ENCODE measurements around the gene SLC29A1. TPM values are rescaled to one million over a fixed set of nuclear protein-coding genes. Genes with fewer than 3 reads are reported as not detected.

Gene SLC29A1
- total RNA-seq, 2 experiments from 2014 or later = 116 TPM

- POLR2A ChIA-PET = interaction anchor here (0.5 to 1.3 kb wide), 5 partner anchors 24 to 147 kb away, joined by 3 to 7 read pairs (median 3); partner anchors contain the start of gene AARS2
- CTCF ChIA-PET = interaction anchor here (0.6 to 6.0 kb wide), 19 partner anchors 10 to 901 kb away, joined by 3 to 64 read pairs (median 6); partner anchors contain the start of genes AARS2, CDC5L and SPATS1
These were observed 44.8 kb downstream of the SLC29A1 start for GRCh38 chr6:44268095-44268628.

DNA sequence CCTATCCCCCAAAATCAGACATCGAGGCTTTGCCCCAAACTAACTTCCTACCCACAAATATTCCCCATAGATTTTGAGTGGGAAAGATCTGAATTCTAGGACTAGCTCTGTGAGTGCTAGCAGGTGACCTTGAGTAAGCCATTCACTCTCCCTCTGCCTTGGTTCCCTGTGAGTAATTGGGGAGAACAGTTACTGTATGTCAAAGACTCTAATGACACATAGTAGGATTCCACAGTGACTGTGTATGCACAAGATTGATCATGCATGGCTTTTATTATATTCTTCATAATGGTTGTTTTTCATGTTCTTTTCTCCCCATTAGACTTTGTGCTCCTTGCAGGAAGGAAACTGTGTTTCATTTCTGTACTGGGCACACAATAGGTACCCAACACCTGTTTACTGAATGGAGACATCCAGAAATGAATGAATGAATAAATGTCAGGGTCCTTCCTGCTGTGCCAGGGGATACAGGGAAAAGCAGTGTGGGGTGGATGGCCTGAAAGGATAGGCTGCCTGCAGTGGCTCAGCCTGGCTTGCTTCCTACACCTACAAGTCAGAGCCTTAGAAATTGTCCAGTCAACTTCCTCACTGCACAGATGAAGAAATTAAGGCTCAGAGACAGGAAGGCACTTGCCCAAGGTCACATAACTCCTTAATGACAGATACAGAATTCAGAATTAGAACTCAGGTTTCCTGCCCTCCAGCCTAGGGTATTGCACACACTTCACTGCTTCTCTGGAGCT lies 46.0 kb downstream of the SLC29A1 start:
- CTCF ChIA-PET = interaction anchor here (0.6 to 6.0 kb wide), 11 partner anchors 8 to 584 kb away, joined by 3 to 64 read pairs (median 8); partner anchors contain the start of gene SPATS1
- POLR2A ChIA-PET = interaction anchor here (0.6 to 1.3 kb wide), 2 partner anchors 36 to 43 kb away, joined by 3 read pairs; partner anchors contain the start of gene AARS2

DNA sequence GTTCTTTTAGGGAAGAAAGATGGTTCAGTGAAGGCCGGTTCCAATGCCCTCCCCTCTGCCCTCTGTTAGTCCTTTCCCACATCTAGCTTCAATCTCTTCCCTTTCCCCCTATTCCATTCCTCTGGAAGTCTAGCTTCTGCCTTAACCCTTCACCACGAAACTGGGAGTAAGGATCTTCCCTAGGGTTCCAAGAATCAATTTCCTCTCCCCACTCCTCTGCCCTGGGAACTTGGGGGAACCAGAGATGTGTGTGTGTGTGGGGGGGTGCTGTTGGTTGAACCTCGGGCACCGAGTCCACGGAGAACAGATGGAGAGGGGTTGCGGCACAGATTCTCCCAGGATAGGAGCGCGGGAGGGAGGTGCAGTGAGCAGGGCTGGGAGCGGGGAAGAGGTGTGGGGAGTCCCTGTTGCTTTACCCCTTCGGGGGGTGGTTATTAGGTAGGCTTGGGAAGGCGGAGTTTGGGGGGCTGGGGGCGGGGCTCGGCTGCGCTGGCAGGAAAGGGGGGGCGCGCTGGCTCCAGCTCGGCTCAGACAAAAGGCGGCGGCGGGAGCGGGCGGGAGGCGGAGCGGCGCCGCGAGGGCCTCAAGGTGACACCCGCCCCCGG lies 46.6 kb downstream of the SLC29A1 start, which contains the start of gene TMEM151B:
Gene TMEM151B, plus strand, starts transcription at position 530 of the 605 bp plus-strand sequence. CDS start 293 bp downstream, outside the sequence.
- ChIA-PET POLR2A (no interaction called here), CTCF (interaction anchor here (0.6 to 6.0 kb wide), 6 partner anchors 35 to 175 kb away, joined by 3 to 64 read pairs (median 5); partner anchors contain the start of gene SPATS1)

- CTCF ChIA-PET = interaction anchor here (0.6 to 1.3 kb wide), 3 partner anchors 34 to 80 kb away, joined by 3 to 4 read pairs (median 3); no protein-coding TSS in a partner anchor
- POLR2A ChIA-PET = interaction anchor here (0.8 to 1.2 kb wide), 2 partner anchors 14 to 24 kb away, joined by 4 read pairs; partner anchors contain the start of gene HSP90AB1
These were observed 47.4 kb downstream of the SLC29A1 start for GRCh38 chr6:44270526-44271405.

DNA sequence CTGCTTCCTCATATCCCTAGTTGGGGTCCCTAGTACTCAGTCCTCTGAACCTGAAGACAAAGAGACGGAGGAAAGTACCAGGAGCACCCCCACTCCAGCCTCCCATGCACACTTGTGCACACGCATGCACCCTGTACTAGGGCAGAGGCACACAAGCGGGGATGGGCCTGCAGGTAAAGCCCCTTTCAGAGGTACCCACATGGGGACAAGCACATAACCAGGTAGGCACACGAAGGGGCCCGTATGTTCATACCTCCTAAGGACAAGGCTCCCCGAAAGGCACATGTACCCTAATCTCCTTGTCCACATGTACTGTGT lies 48.0 kb downstream of the SLC29A1 start:
- CTCF ChIA-PET = interaction anchor here (1.2 to 1.3 kb wide), 2 partner anchors 68 kb away, joined by 3 to 4 read pairs; no protein-coding TSS in a partner anchor
- POLR2A ChIA-PET = interaction anchor here (1.2 kb wide), 1 partner anchor 25 kb away, joined by 4 read pairs; the partner anchor contains the start of gene HSP90AB1

DNA sequence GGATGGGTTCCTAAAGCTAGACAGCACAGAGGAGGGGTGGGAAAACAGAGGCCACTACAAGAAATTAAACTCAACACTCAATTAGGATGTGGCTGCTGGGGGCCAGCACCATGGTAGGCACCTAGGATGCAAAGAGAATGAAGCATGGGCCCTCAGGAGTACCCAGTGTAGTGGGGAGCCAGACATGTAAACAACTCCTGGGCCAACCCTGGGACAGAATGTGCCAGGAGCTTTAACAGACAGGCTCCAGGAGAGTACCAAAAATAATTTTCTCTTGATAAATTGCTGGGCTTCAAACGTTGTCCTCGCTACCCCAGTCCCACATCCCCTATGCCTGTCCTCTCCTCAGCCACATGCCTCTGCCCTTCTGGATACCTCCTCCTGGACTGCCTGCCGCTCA lies 48.5 kb downstream of the SLC29A1 start:
- ChIA-PET CTCF (interaction anchor here (1.2 kb wide), 1 partner anchor 67 kb away, joined by 3 read pairs; no protein-coding TSS in a partner anchor), POLR2A (no interaction called here)

GRCh38 chr6:44272529-44272928 lies 49.1 kb downstream of the SLC29A1 start:
- ChIA-PET POLR2A (no interaction called here), CTCF (interaction anchor here (1.2 kb wide), 1 partner anchor 66 kb away, joined by 3 read pairs; no protein-coding TSS in a partner anchor)

DNA sequence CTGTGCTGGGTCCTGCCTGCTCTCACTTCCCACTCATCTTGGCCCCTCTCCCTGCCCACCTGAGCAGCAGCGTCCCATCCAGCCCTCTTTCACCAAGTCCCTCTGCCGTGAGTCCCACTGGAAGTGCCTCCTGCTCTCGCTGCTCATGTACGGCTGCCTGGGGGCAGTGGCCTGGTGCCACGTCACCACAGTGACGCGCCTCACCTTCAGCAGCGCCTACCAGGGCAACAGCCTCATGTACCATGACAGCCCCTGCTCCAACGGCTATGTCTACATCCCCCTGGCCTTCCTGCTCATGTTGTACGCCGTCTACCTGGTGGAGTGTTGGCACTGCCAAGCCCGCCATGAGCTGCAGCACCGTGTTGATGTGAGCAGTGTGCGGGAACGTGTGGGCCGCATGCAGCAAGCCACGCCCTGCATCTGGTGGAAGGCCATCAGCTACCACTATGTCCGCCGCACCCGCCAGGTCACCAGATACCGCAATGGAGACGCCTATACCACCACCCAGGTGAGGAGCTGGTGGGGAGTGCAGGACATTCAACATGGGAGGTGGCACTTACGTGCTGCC lies 49.7 kb downstream of the SLC29A1 start:
- ChIA-PET CTCF (interaction anchor here (0.5 kb wide), 1 partner anchor 10 kb away, joined by 4 read pairs; no protein-coding TSS in a partner anchor), POLR2A (no interaction called here)

GRCh38 chr6:44273617-44274016 lies 50.2 kb downstream of the SLC29A1 start:
- POLR2A ChIA-PET = no interaction called here
- CTCF ChIA-PET = no interaction called here

- ChIA-PET CTCF (interaction anchor here (0.8 to 2.1 kb wide), 5 partner anchors 22 to 63 kb away, joined by 3 to 9 read pairs (median 3); partner anchors contain the start of gene AARS2), POLR2A (no interaction called here)
These were observed 51.9 kb downstream of the SLC29A1 start for GRCh38 chr6:44275271-44275748.

DNA sequence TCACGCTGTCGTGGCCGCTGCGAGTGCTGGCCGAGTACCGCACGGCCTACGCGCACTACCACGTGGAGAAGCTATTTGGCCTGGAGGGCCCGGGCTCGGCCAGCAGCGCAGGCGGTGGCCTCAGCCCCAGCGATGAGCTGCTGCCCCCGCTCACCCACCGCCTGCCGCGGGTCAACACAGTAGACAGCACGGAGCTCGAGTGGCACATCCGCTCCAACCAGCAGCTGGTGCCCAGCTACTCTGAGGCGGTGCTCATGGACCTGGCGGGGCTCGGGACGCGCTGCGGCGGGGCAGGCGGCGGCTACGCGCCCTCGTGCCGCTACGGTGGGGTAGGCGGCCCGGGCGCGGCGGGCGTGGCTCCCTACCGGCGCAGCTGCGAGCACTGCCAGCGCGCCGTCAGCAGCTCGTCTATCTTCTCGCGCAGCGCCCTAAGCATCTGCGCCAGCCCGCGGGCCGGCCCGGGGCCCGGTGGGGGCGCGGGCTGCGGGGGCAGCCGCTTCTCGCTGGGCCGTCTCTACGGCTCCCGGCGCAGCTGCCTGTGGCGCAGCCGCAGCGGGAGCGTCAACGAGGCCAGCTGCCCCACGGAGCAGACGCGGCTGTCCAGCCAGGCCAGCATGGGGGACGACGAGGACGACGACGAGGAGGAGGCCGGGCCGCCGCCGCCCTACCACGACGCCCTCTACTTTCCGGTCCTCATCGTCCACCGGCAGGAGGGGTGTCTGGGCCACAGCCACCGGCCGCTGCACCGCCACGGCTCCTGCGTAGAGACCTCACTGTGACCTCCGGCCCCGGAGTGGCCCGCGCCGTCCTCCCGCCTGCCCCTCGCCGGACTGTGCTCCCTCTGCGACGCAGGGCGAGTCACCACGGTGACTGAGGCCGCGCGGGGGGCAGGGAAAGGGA lies 52.6 kb downstream of the SLC29A1 start:
- POLR2A ChIA-PET = no interaction called here

DNA sequence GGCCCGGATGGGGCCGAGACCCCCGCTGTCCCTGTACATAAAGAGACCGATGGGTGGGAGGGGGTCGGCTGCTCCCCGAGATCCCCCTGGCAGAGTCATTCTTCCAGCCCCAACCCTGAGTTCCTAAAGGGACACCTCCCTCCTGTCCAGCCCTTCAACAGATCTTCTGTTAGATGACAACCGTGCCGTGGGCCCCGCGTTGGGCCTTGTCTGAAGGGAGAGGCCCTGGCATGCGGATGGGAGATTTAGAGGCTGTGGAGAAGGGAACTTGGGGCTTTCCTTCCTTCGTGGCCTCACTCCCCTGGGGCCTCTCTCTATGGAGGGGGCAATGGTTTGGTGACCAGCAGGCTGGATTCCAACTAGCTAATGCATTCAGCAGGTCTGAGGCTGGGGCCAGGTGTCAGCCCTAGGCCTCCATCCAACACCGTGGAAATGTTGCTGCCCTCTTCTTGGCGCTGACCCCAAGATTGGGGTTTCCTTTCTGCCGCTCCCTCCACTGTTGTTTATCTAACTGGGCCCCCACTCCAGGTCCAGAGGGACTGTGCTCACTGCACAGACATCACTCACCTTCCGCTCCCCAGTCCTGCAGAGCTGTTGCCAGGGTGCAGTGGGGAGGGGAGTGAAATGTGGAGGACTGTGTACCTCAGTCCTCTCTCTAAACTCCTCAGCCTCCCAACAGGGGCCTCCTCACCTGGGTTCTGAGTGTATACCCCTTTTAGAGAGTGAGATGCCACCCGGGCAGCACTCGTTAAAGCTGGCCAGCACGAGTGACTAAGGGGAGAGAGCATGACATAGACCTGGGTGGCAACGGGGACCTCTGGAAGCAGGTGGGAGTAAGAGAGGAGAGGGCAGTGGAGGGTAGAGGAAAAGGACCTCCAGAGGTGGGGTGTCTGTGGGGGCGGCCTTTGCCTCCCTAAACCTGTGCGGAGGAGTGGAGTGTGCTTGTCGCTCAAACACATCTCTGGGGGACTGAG lies 53.6 kb downstream of the SLC29A1 start:
- POLR2A ChIA-PET = no interaction called here
- CTCF ChIA-PET = interaction anchor here (0.7 to 2.0 kb wide), 4 partner anchors 9 to 36 kb away, joined by 3 to 7 read pairs (median 4); partner anchors contain the start of gene AARS2

More for the DNA sequence above, 52.6 kb downstream of the SLC29A1 start:
- CTCF ChIA-PET = interaction anchor here (0.8 to 2.1 kb wide), 4 partner anchors 22 to 63 kb away, joined by 3 to 9 read pairs (median 3); partner anchors contain the start of gene AARS2

DNA sequence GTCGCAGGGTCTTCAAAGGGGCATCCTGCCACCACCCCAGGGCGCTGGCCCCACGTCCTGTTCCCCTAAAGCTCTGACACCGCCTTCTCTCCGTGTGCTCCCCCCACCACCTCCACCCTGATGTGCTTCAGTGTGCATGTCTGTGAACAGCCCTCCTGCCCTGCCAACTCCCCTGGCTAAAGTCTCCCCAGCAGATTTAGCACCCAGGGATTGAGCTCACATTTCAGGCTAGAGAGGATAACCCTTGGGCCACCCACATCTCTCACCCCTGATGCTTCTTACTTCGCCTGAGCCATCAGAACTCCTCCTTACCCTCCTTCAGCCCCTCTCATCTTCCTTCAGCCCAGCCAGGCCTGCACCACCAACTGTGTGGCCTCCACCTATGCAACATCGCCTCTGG lies 54.4 kb downstream of the SLC29A1 start:
- POLR2A ChIA-PET = no interaction called here
- CTCF ChIA-PET = interaction anchor here (0.7 to 2.0 kb wide), 5 partner anchors 10 to 60 kb away, joined by 3 to 7 read pairs (median 4); partner anchors contain the start of gene AARS2

GRCh38 chr6:44278315-44278714 lies 54.9 kb downstream of the SLC29A1 start:
- ChIA-PET CTCF (interaction anchor here (1.2 to 2.0 kb wide), 3 partner anchors 10 to 59 kb away, joined by 4 to 7 read pairs (median 4); partner anchors contain the start of gene AARS2), POLR2A (no interaction called here)

- CTCF ChIA-PET = interaction anchor here (1.3 to 2.0 kb wide), 2 partner anchors 34 to 58 kb away, joined by 4 read pairs; partner anchors contain the start of gene AARS2
- POLR2A ChIA-PET = no interaction called here
These were observed 55.6 kb downstream of the SLC29A1 start for GRCh38 chr6:44278774-44279697.

Data from activated CD8-positive, alpha-beta memory T cell treated with anti-CD3 and anti-CD28 coated beads for 36 hours (primary cell).